Adrenal gland (tissue), 5 donors: Measurements from ENCODE around the gene ATXN2L.

Experiments
- POLR2A ChIP-seq, 2 donors: fragments of 450-650 bp; IDR thresholded peaks; one replicate each; pipeline ENCODE4 v1.6.1; 2017; ENCODE audit warnings: antibody characterized with exemption in 2 of 2, mild to moderate bottlenecking in 2 of 2, moderate library complexity in 1 of 2
- TF ChIP-seq, protein P1 (sequence below), 6 experiments: fragments of 450-650 bp in 4 of 6; fragments of 200-600 bp in 2 of 6; sonication (generic) in 1 of 6; IDR thresholded peaks; 1 replicate in 5 of 6; 2 replicates in 1 of 6; pipeline versions ENCODE4 v1.5.1 to v1.8.0; 2016 to 2021; ENCODE audit warnings: antibody characterized with exemption in 6 of 6, mild to moderate bottlenecking in 2 of 6, moderate library complexity in 1 of 6
- donor health status: DM: no; HTN: no; CAD: no.

DNA sequence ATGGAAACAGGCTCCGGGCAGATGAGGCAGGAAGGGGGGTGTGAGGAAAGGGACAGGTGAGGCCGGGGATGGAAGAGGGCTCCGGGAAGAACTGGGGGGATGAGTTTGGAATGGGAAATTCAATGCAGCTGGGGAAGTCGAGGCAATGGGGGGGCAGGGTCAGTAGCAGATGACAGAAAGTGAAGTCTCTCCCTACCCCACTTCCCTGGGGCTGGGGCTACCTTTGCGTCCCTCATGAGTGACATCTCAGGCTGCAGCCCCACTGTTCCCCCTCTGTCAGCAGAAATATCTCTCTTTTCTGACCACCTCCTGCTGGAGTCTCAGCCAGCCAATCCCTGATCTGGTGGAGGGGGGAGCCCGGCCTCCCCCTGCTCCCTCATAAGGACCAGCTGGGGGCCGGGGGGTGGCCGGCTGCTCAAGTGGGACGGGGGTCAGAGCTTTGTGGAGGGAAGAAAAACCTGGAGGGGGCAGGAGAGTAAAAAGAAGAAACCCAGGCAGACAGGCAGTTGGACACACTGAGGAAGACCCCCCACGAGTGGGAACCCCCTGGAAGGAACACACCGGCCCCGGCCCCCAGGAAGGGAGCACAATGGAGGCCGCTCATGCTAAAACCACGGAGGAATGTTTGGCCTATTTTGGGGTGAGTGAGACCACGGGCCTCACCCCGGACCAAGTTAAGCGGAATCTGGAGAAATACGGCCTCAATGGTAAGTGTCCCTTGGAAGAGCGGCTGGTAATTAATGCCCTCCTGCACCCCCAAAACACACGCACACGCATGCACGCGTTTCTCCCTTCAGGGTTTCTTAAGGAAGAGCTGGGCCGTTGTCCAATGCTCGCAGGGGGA lies 55.5 kb downstream of the ATXN2L start, which contains the start of gene ATP2A1:
- TF ChIP-seq, protein P1, sequence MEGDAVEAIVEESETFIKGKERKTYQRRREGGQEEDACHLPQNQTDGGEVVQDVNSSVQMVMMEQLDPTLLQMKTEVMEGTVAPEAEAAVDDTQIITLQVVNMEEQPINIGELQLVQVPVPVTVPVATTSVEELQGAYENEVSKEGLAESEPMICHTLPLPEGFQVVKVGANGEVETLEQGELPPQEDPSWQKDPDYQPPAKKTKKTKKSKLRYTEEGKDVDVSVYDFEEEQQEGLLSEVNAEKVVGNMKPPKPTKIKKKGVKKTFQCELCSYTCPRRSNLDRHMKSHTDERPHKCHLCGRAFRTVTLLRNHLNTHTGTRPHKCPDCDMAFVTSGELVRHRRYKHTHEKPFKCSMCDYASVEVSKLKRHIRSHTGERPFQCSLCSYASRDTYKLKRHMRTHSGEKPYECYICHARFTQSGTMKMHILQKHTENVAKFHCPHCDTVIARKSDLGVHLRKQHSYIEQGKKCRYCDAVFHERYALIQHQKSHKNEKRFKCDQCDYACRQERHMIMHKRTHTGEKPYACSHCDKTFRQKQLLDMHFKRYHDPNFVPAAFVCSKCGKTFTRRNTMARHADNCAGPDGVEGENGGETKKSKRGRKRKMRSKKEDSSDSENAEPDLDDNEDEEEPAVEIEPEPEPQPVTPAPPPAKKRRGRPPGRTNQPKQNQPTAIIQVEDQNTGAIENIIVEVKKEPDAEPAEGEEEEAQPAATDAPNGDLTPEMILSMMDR (IDR thresholded peaks at IDR 0.05) = no peak
- no peak for TF ChIP-seq POLR2A (IDR thresholded peaks at IDR 0.05)
